ENCODE data around the gene TRIM24. TPM values are rescaled to one million over a fixed set of nuclear protein-coding genes. Genes with fewer than 3 reads are reported as not detected.
"Not testable (repeated sequence)": the region's sequence is repeated elsewhere in the genome, so short reads cannot be mapped to it uniquely, and the experiment has no call there.

TRIM24 gene
- total and polyA plus RNA-seq, 7 experiments from 2014 or later: 8.1 to 19.3 (median 17.7) TPM

GRCh38 chr7:138478499-138478908, 18.4 kb downstream of the TRIM24 start:
- H3K4me1 Mint-ChIP-seq: peaks cover 40 to 85% (median 76%) of the 10 kb centered on the region in 7 donors
- no peaks in the 10 kb centered on the region for H3K9me3 ChIP-seq (ENCODE audit: control insufficient read depth in 2 of 3, low read length in 3 of 3)
- H3K27ac Mint-ChIP-seq: peak overlapping the region in 1 of 9 donors; percentile 63
- peaks cover 9 to 11% of the 10 kb centered on the region in 2 donors for H3K4me1 ChIP-seq (ENCODE audit: control insufficient read depth in 2 of 2, insufficient read depth in 2 of 2, low read length in 2 of 2)
- DNase-seq (no peak), ATAC-seq (peak; percentile 26)
- H3K36me3 ChIP-seq (ENCODE audit: control insufficient read depth in 2 of 3, insufficient read depth in 3 of 3, low read length in 3 of 3): no peaks in the 10 kb centered on the region
- H3K9me3 Mint-ChIP-seq: peaks cover 0 to 5% (median 0%) of the 10 kb centered on the region in 11 donors
- ChIA-PET POLR2A (no interaction called here), CTCF (interaction anchor here (0.6 kb wide), 1 partner anchor 473 kb away, joined by 3 read pairs; no protein-coding TSS in a partner anchor)
- no peaks in the 10 kb centered on the region for H3K27me3 ChIP-seq (ENCODE audit: control insufficient read depth in 2 of 2, insufficient read depth in 2 of 2, low read length in 2 of 2)
- H3K4me3 ChIP-seq (ENCODE audit: low read length): no peak overlapping the region
- intact Hi-C loops (cut with micrococcal nuclease): loop anchor here in 1 of 2 donors (2.0 kb wide), 1 partner anchor 18 kb away; the partner anchor contains the start of gene TRIM24
- peaks cover 0 to 10% (median 5%) of the 10 kb centered on the region in 5 donors for H3K36me3 Mint-ChIP-seq
- peak overlapping the region in 3 of 10 donors; percentile 14 to 56 (median 26) for H3K4me3 Mint-ChIP-seq
- no peak overlapping the region for H3K27ac ChIP-seq (ENCODE audit: low read depth, low read length)
- no peaks in the 10 kb centered on the region for H3K27me3 Mint-ChIP-seq

DNA sequence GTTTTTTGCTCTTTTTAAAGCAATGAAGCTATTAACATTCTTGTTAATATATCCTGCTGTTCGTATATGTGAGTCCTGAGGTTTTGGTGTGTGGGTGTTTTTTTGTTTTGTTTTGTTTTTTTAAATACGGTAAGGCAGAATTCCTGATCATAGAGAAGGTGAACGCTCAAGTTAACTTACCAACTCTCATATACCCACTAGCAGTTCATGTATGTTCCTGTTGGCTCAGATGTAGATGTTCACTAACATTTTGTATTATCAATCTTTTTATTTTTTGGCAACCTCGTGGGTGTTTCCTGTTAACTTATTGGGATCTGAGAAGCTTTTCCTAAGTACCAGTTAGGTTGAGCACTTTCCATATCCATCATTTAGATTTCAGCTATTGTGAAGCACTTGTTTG, 20.5 kb downstream of the TRIM24 start:
- ATAC-seq (no peak), DNase-seq (no peak)
- Mint-ChIP-seq H3K4me1 (peaks cover 34 to 75% (median 70%) of the 10 kb centered on the region in 7 donors), H3K4me3 (peak overlapping the region in 7 of 10 donors; percentile 6 to 64 (median 59)), H3K27me3 (no peaks in the 10 kb centered on the region), H3K9me3 (peaks cover 0 to 5% (median 0%) of the 10 kb centered on the region in 11 donors), H3K27ac (peak overlapping the region in 7 of 9 donors; percentile 6 to 63 (median 31)), H3K36me3 (peaks cover 0 to 11% (median 8%) of the 10 kb centered on the region in 5 donors)
- H3K27ac ChIP-seq (ENCODE audit: low read depth, low read length): no peak overlapping the region
- intact Hi-C loops (cut with micrococcal nuclease): no loop called here
- peaks cover 9 to 11% of the 10 kb centered on the region in 2 donors for H3K4me1 ChIP-seq (ENCODE audit: control insufficient read depth in 2 of 2, insufficient read depth in 2 of 2, low read length in 2 of 2)
- no peak overlapping the region for H3K4me3 ChIP-seq (ENCODE audit: low read length)
- no peaks in the 10 kb centered on the region for H3K27me3 ChIP-seq (ENCODE audit: control insufficient read depth in 2 of 2, insufficient read depth in 2 of 2, low read length in 2 of 2)
- H3K9me3 ChIP-seq (ENCODE audit: control insufficient read depth in 2 of 3, low read length in 3 of 3): no peaks in the 10 kb centered on the region
- no peaks in the 10 kb centered on the region for H3K36me3 ChIP-seq (ENCODE audit: control insufficient read depth in 2 of 3, insufficient read depth in 3 of 3, low read length in 3 of 3)
- POLR2A ChIA-PET: interaction anchor here (1.4 kb wide), 1 partner anchor 21 kb away, joined by 3 read pairs; no protein-coding TSS in a partner anchor
- CTCF ChIA-PET: no interaction called here

DNA sequence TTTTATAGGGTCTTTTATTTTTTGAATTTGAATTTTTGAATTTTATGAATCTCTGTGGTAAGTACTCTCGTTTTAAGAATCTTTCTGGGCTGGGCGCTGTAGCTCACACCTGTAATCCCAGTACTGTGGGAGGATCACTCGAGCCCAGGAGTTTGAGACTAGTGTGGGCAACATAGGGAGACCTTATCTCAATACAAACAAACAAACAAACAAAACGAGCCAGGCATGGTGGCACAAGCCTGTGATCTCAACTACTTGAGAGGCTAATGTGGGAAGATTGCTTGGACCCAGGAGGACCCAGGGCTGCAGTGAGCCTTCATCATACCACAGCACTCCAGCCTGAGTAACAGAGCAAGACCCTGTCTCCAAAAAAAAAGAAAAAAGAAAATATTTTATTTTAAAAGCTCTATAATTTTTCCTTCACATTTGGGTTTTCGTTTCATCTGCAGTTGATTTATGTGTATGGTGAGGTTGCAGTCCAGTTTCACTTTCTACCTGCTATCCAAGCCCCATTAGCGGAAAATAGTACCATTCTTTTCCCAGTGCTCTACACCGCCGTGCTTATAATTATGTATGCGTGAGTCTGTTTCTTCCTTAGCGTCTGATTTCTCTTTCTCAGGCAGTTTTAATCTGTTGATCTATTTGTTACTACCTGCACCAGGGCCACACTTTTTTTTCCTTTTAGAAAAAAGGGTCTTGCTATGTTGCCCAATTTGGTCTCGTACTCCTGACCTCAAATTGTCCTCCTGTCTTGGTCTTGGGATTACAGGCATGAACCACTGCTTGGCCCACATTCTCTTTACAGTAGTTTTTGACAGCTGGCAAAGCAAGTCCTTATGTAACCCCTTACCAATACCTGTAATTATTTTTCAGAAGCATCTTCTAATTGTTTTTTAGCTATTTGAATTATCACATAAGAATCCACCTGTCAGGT, 21.7 kb downstream of the TRIM24 start:
- Mint-ChIP-seq H3K4me1 (peaks cover 36 to 72% (median 65%) of the 10 kb centered on the region in 7 donors), H3K27me3 (no peaks in the 10 kb centered on the region), H3K4me3 (peak overlapping the region; percentile 56 to 80 (median 68)), H3K27ac (peak overlapping the region in 6 of 9 donors; percentile 23 to 79 (median 60)), H3K36me3 (peaks cover 0 to 20% (median 9%) of the 10 kb centered on the region in 5 donors), H3K9me3 (peaks cover 0 to 11% (median 0%) of the 10 kb centered on the region in 11 donors)
- no peak for ATAC-seq
- intact Hi-C loops (cut with micrococcal nuclease): no loop called here
- POLR2A ChIA-PET: interaction anchor here (0.8 to 1.4 kb wide), 2 partner anchors 22 to 614 kb away, joined by 3 read pairs; no protein-coding TSS in a partner anchor
- no peak overlapping the region for H3K4me3 ChIP-seq (ENCODE audit: low read length)
- H3K9me3 ChIP-seq (ENCODE audit: control insufficient read depth in 2 of 3, low read length in 3 of 3): no peaks in the 10 kb centered on the region
- CTCF ChIA-PET: no interaction called here
- H3K27ac ChIP-seq (ENCODE audit: low read depth, low read length): no peak overlapping the region
- DNase-seq: peak in 1 of 9 donors; percentile 6
- H3K27me3 ChIP-seq (ENCODE audit: control insufficient read depth in 2 of 2, insufficient read depth in 2 of 2, low read length in 2 of 2): no peaks in the 10 kb centered on the region
- H3K36me3 ChIP-seq (ENCODE audit: control insufficient read depth in 2 of 3, insufficient read depth in 3 of 3, low read length in 3 of 3): no peaks in the 10 kb centered on the region
- H3K4me1 ChIP-seq (ENCODE audit: control insufficient read depth in 2 of 2, insufficient read depth in 2 of 2, low read length in 2 of 2): peaks cover 4 to 11% of the 10 kb centered on the region in 2 donors

DNA sequence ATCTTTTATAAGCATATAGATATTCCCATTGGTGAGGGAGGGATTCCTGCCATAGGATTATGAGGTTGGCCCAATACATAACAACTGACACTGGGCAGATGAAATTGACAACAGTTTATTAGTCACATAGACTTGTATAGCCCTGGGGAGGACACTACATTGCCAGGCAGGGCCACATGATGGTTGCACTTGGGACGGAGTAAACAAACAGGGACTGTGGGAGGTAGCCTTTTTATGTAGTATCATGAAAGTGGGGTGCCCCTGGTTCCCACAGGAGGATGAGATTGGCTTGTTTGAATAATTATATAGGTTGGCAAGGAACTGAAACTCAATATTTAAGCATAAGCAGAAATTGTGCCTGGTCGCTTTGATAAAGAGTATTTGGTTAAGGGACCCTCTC, 23.5 kb downstream of the TRIM24 start:
- Mint-ChIP-seq H3K27me3 (no peaks in the 10 kb centered on the region), H3K9me3 (peaks cover 0 to 11% (median 6%) of the 10 kb centered on the region in 11 donors), H3K4me1 (peaks cover 33 to 77% (median 66%) of the 10 kb centered on the region in 7 donors), H3K36me3 (peaks cover 6 to 31% (median 15%) of the 10 kb centered on the region in 5 donors), H3K4me3 (peak overlapping the region in 3 of 10 donors; percentile 4 to 63 (median 14)), H3K27ac (peak overlapping the region in 5 of 9 donors; percentile 0 to 43 (median 19))
- no peaks in the 10 kb centered on the region for H3K27me3 ChIP-seq (ENCODE audit: control insufficient read depth in 2 of 2, insufficient read depth in 2 of 2, low read length in 2 of 2)
- ATAC-seq: no peak
- peaks cover 4 to 7% of the 10 kb centered on the region in 2 donors for H3K4me1 ChIP-seq (ENCODE audit: control insufficient read depth in 2 of 2, insufficient read depth in 2 of 2, low read length in 2 of 2)
- H3K36me3 ChIP-seq (ENCODE audit: control insufficient read depth in 2 of 3, insufficient read depth in 3 of 3, low read length in 3 of 3): no peaks in the 10 kb centered on the region
- no peak overlapping the region for H3K4me3 ChIP-seq (ENCODE audit: low read length)
- DNase-seq: no peak
- CTCF ChIA-PET: no interaction called here
- POLR2A ChIA-PET: interaction anchor here (0.6 kb wide), 1 partner anchor 136 kb away, joined by 4 read pairs; no protein-coding TSS in a partner anchor
- intact Hi-C loops (cut with micrococcal nuclease): no loop called here
- no peaks in the 10 kb centered on the region for H3K9me3 ChIP-seq (ENCODE audit: control insufficient read depth in 2 of 3, low read length in 3 of 3)
- no peak overlapping the region for H3K27ac ChIP-seq (ENCODE audit: low read depth, low read length)

DNA sequence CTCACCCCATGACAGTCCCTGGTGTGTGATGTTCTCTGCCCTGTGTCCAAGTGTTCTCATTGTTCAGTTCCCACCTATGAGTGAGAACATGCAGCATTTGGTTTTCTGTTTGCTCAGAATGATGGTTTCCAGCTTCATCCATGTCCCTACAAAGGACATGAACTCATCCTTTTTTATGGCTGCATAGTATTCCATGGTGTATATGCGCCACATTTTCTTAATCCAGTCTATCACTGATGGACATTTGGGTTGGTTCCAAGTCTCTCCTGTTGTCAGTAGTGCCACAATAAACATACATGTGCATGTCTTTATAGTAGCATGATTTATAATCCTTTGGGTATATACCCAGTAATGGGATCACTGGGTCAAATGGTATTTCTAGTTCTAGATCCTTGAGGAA, 25.4 kb downstream of the TRIM24 start:
- H3K27me3 Mint-ChIP-seq; H3K36me3 ChIP-seq (ENCODE audit: control insufficient read depth in 2 of 3, insufficient read depth in 3 of 3, low read length in 3 of 3); POLR2A ChIA-PET; CTCF ChIA-PET; H3K9me3 ChIP-seq (ENCODE audit: control insufficient read depth in 2 of 3, low read length in 3 of 3); DNase-seq; intact Hi-C loops (cut with micrococcal nuclease); H3K4me3 Mint-ChIP-seq; H3K27ac Mint-ChIP-seq; H3K4me1 ChIP-seq (ENCODE audit: control insufficient read depth in 2 of 2, insufficient read depth in 2 of 2, low read length in 2 of 2); H3K27me3 ChIP-seq (ENCODE audit: control insufficient read depth in 2 of 2, insufficient read depth in 2 of 2, low read length in 2 of 2); ATAC-seq; H3K27ac ChIP-seq (ENCODE audit: low read depth, low read length); H3K4me3 ChIP-seq (ENCODE audit: low read length): not testable (repeated sequence)
- Mint-ChIP-seq H3K4me1 (peaks cover 23 to 79% (median 69%) of the 10 kb centered on the region in 7 donors), H3K36me3 (peaks cover 13 to 47% (median 30%) of the 10 kb centered on the region in 5 donors), H3K9me3 (peaks cover 0 to 21% (median 9%) of the 10 kb centered on the region in 11 donors)

DNA sequence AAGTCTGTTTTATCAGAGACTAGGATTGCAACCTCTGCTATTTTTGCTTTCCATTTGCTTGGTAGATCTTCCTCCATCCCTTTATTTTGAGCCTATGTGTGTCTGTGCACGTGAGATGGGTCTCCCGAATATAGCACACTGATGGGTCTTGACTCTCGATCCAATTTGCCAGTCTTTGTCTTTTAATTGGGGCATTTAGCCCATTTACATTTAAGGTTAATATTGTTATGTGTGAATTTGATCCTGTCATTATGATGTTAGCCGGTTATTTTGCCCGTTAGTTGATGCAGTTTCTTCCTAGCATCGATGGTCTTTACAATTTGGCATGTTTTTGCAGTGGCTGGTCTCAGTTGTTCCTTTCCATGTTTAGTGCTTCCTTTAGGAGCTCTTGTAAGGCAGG, 29.1 kb downstream of the TRIM24 start:
- Mint-ChIP-seq H3K36me3 (peaks cover 13 to 61% (median 51%) of the 10 kb centered on the region in 5 donors), H3K27ac (peak overlapping the region in 1 of 9 donors; percentile 14), H3K4me3 (peak overlapping the region in 2 of 10 donors; percentile 28 to 46), H3K4me1 (peaks cover 14 to 81% (median 70%) of the 10 kb centered on the region in 7 donors), H3K9me3 (peaks cover 0 to 25% (median 9%) of the 10 kb centered on the region in 11 donors)
- POLR2A ChIA-PET; DNase-seq; H3K4me1 ChIP-seq (ENCODE audit: control insufficient read depth in 2 of 2, insufficient read depth in 2 of 2, low read length in 2 of 2); H3K9me3 ChIP-seq (ENCODE audit: control insufficient read depth in 2 of 3, low read length in 3 of 3); H3K27me3 ChIP-seq (ENCODE audit: control insufficient read depth in 2 of 2, insufficient read depth in 2 of 2, low read length in 2 of 2); ATAC-seq; H3K27me3 Mint-ChIP-seq; H3K27ac ChIP-seq (ENCODE audit: low read depth, low read length); H3K36me3 ChIP-seq (ENCODE audit: control insufficient read depth in 2 of 3, insufficient read depth in 3 of 3, low read length in 3 of 3); H3K4me3 ChIP-seq (ENCODE audit: low read length); CTCF ChIA-PET; intact Hi-C loops (cut with micrococcal nuclease): not testable (repeated sequence)

All from naive thymus-derived CD4-positive, alpha-beta T cell (primary cell).